HT1080 (cell line): Measurements from ENCODE around the gene AK5. TPM values are rescaled to one million over a fixed set of nuclear protein-coding genes. Genes with fewer than 3 reads are reported as not detected.

Experiments used
- DNase-seq: peaks from one replicate; pipeline ENCODE4 v3.0.0-alpha.2; 2015; ENCODE audit warnings: low read depth
- small RNA-seq: library from RNA; depleted of rRNA; stranded (forward); fragments of <200 nt; gene quantifications from one replicate; pipeline ENCODE3, GENCODE V24; 2014
- total RNA-seq: library from RNA; depleted of rRNA; stranded (reverse); fragments of >200 nt; shearing (Covaris generic); gene quantifications from 2 replicates; pipeline ENCODE4 v1.2.3, GENCODE V29; 2014; rRNA removed

The AK5 gene
- total RNA-seq, 1 experiment from 2014 or later: 6.3 TPM

- no peak for DNase-seq
Observed at GRCh38 chr1:77583483-77583882, 301.7 kb downstream of the AK5 start.

- DNase-seq: no peak
Observed at GRCh38 chr1:77584884-77585283, 303.1 kb downstream of the AK5 start.

- DNase-seq: no peak
Observed at GRCh38 chr1:77585610-77586314, 303.9 kb downstream of the AK5 start.

GRCh38 chr1:77589231-77589630 lies 307.4 kb downstream of the AK5 start:
- DNase-seq: no peak

- DNase-seq: no peak
Observed at GRCh38 chr1:77590651-77591050, 308.8 kb downstream of the AK5 start.

GRCh38 chr1:77592906-77593305 lies 311.1 kb downstream of the AK5 start:
- DNase-seq: no peak

GRCh38 chr1:77594366-77595112 lies 312.7 kb downstream of the AK5 start:
- no peak for DNase-seq

GRCh38 chr1:77597310-77597709 lies 315.5 kb downstream of the AK5 start:
- no peak for DNase-seq

- peak; percentile 43 for DNase-seq
Observed at GRCh38 chr1:77605246-77606026, 323.6 kb downstream of the AK5 start.

- no peak for DNase-seq
Observed at GRCh38 chr1:77608893-77609292, 327.1 kb downstream of the AK5 start.

Small RNA genes lying within 50 kb of the gene (small RNA-seq; reads per million reads assigned to genes)
- not detected for gene RNU7-8P

Other genes starting within 250 kb of the AK5 start
- 27.1 and 33.9 TPM in 2 replicates for gene PIGK, start 62.6 kb upstream of the AK5 start, total RNA-seq